Measurements from ENCODE around the gene NT5C3A. TPM values are rescaled to one million over a fixed set of nuclear protein-coding genes. Genes with fewer than 3 reads are reported as not detected.
"Not testable (repeated sequence)": the region's sequence is repeated elsewhere in the genome, so short reads cannot be mapped to it uniquely, and the experiment has no call there.

NT5C3A gene
- total and polyA plus RNA-seq, 2 experiments from 2014 or later: 21.2 to 38.0 TPM

GRCh38 chr7:32998361-32999171 is 64.0 kb downstream of the NT5C3A start:
- not testable (repeated sequence) for H3K79me2 ChIP-seq; H3K36me3 ChIP-seq (replicated peaks; ENCODE audit: insufficient read depth, low read depth); H4K20me1 ChIP-seq (ENCODE audit: insufficient read depth, poor library complexity, severe bottlenecking); H3K9me2 ChIP-seq (replicated peaks; ENCODE audit: insufficient read depth); H3K4me3 ChIP-seq; H3K27me3 ChIP-seq; H3K9me3 ChIP-seq (ENCODE audit: low read depth)
- H3K27ac ChIP-seq: peak overlapping the region; percentile 95
- H3K4me1 ChIP-seq (ENCODE audit: insufficient read depth): peaks cover 11% of the 10 kb centered on the region
- peak overlapping the region; percentile 6 for H2AFZ ChIP-seq
- DNase-seq (ENCODE audit: low spot score): peak; percentile 74
- H3K4me2 ChIP-seq: peak overlapping the region; percentile 68
- 25% methylated on average over 14 of the region's 14 CpGs for WGBS (ENCODE audit: low lambda C conversion rate, missing lambda C conversion rate)
- TF ChIP-seq CTCF (IDR thresholded peaks at IDR 0.05; ENCODE audit: poor library complexity): peak; percentile 3

GRCh38 chr7:32997956-32998355 is 64.6 kb downstream of the NT5C3A start:
- H3K4me2 ChIP-seq: peak overlapping the region; percentile 68
- H3K9me3 ChIP-seq (ENCODE audit: low read depth); H3K36me3 ChIP-seq (replicated peaks; ENCODE audit: insufficient read depth, low read depth); H3K4me3 ChIP-seq; DNase-seq (ENCODE audit: low spot score); H3K27me3 ChIP-seq; H3K9me2 ChIP-seq (replicated peaks; ENCODE audit: insufficient read depth); H2AFZ ChIP-seq; H4K20me1 ChIP-seq (ENCODE audit: insufficient read depth, poor library complexity, severe bottlenecking); H3K79me2 ChIP-seq: not testable (repeated sequence)
- peaks cover 11% of the 10 kb centered on the region for H3K4me1 ChIP-seq (ENCODE audit: insufficient read depth)
- 31% methylated on average over 4 of the region's 4 CpGs for WGBS (ENCODE audit: low lambda C conversion rate, missing lambda C conversion rate)
- H3K27ac ChIP-seq: peak overlapping the region; percentile 95

GRCh38 chr7:32992750-32993149 is 69.8 kb downstream of the NT5C3A start:
- H3K27me3 ChIP-seq; H2AFZ ChIP-seq; H3K4me2 ChIP-seq; H3K9me3 ChIP-seq (ENCODE audit: low read depth); H3K79me2 ChIP-seq; H3K36me3 ChIP-seq (replicated peaks; ENCODE audit: insufficient read depth, low read depth); H4K20me1 ChIP-seq (ENCODE audit: insufficient read depth, poor library complexity, severe bottlenecking); H3K4me1 ChIP-seq (ENCODE audit: insufficient read depth); H3K4me3 ChIP-seq; H3K9me2 ChIP-seq (replicated peaks; ENCODE audit: insufficient read depth): not testable (repeated sequence)
- peak; percentile 66 for DNase-seq (ENCODE audit: low spot score)
- peak overlapping the region; percentile 88 for H3K27ac ChIP-seq
- WGBS (ENCODE audit: low lambda C conversion rate, missing lambda C conversion rate): 67% methylated on average over 6 of the region's 6 CpGs

GRCh38 chr7:32991975-32992700 is 70.4 kb downstream of the NT5C3A start:
- not testable (repeated sequence) for H3K79me2 ChIP-seq; H2AFZ ChIP-seq; H3K27me3 ChIP-seq; H3K4me3 ChIP-seq; H4K20me1 ChIP-seq (ENCODE audit: insufficient read depth, poor library complexity, severe bottlenecking); DNase-seq (ENCODE audit: low spot score); H3K4me2 ChIP-seq; H3K9me2 ChIP-seq (replicated peaks; ENCODE audit: insufficient read depth); H3K9me3 ChIP-seq (ENCODE audit: low read depth); H3K4me1 ChIP-seq (ENCODE audit: insufficient read depth); H3K36me3 ChIP-seq (replicated peaks; ENCODE audit: insufficient read depth, low read depth)
- peak overlapping the region; percentile 86 for H3K27ac ChIP-seq
- 89% methylated on average over 6 of the region's 9 CpGs for WGBS (ENCODE audit: low lambda C conversion rate, missing lambda C conversion rate)

- H3K27me3 ChIP-seq; H2AFZ ChIP-seq; H3K36me3 ChIP-seq (replicated peaks; ENCODE audit: insufficient read depth, low read depth); H3K9me3 ChIP-seq (ENCODE audit: low read depth); H3K4me1 ChIP-seq (ENCODE audit: insufficient read depth); H3K9me2 ChIP-seq (replicated peaks; ENCODE audit: insufficient read depth); H3K4me2 ChIP-seq; H3K79me2 ChIP-seq; H3K4me3 ChIP-seq; H4K20me1 ChIP-seq (ENCODE audit: insufficient read depth, poor library complexity, severe bottlenecking): not testable (repeated sequence)
- peak; percentile 23 for DNase-seq (ENCODE audit: low spot score)
- WGBS (ENCODE audit: low lambda C conversion rate, missing lambda C conversion rate): 29% methylated on average over 5 of the region's 5 CpGs
- peak overlapping the region; percentile 81 for H3K27ac ChIP-seq
These were observed 71.4 kb downstream of the NT5C3A start for GRCh38 chr7:32991068-32991585.

GRCh38 chr7:32988148-32988547 is 74.4 kb downstream of the NT5C3A start:
- not testable (repeated sequence) for H3K36me3 ChIP-seq (replicated peaks; ENCODE audit: insufficient read depth, low read depth); H3K4me2 ChIP-seq; H3K27me3 ChIP-seq; H4K20me1 ChIP-seq (ENCODE audit: insufficient read depth, poor library complexity, severe bottlenecking); H3K9me2 ChIP-seq (replicated peaks; ENCODE audit: insufficient read depth); H3K4me1 ChIP-seq (ENCODE audit: insufficient read depth); DNase-seq (ENCODE audit: low spot score); H2AFZ ChIP-seq; H3K9me3 ChIP-seq (ENCODE audit: low read depth); H3K79me2 ChIP-seq; H3K27ac ChIP-seq; H3K4me3 ChIP-seq
- WGBS (ENCODE audit: low lambda C conversion rate, missing lambda C conversion rate): 99% methylated on average over 8 of the region's 8 CpGs

GRCh38 chr7:32979902-32980301 is 82.7 kb downstream of the NT5C3A start:
- not testable (repeated sequence) for H4K20me1 ChIP-seq (ENCODE audit: insufficient read depth, poor library complexity, severe bottlenecking); H2AFZ ChIP-seq; H3K9me3 ChIP-seq (ENCODE audit: low read depth); H3K4me1 ChIP-seq (ENCODE audit: insufficient read depth); H3K36me3 ChIP-seq (replicated peaks; ENCODE audit: insufficient read depth, low read depth); H3K9me2 ChIP-seq (replicated peaks; ENCODE audit: insufficient read depth); H3K4me3 ChIP-seq; H3K79me2 ChIP-seq; H3K27ac ChIP-seq; H3K27me3 ChIP-seq; DNase-seq (ENCODE audit: low spot score); H3K4me2 ChIP-seq
- WGBS (ENCODE audit: low lambda C conversion rate, missing lambda C conversion rate): 100% methylated on average over 2 of the region's 2 CpGs

- WGBS (ENCODE audit: low lambda C conversion rate, missing lambda C conversion rate): 87% methylated on average over 6 of the region's 6 CpGs
- not testable (repeated sequence) for H4K20me1 ChIP-seq (ENCODE audit: insufficient read depth, poor library complexity, severe bottlenecking); H3K4me2 ChIP-seq; H3K27ac ChIP-seq; H3K27me3 ChIP-seq; DNase-seq (ENCODE audit: low spot score); H3K4me1 ChIP-seq (ENCODE audit: insufficient read depth); H3K9me2 ChIP-seq (replicated peaks; ENCODE audit: insufficient read depth); H3K36me3 ChIP-seq (replicated peaks; ENCODE audit: insufficient read depth, low read depth); H2AFZ ChIP-seq; H3K79me2 ChIP-seq; H3K9me3 ChIP-seq (ENCODE audit: low read depth); H3K4me3 ChIP-seq
These were observed 83.3 kb downstream of the NT5C3A start for GRCh38 chr7:32979246-32979645.
